ENCODE data around the gene ADCY7.

- TF ChIP-seq POLR2AphosphoS5 (IDR thresholded peaks at IDR 0.05; ENCODE audit: low read depth, low read length) (no peak), POLR2A (IDR thresholded peaks at IDR 0.05; ENCODE audit: low read depth, low read length) (no peak), TAF1 (IDR thresholded peaks at IDR 0.05; ENCODE audit: low read depth, low read length) (no peak), POU2F2 (IDR thresholded peaks at IDR 0.05; ENCODE audit: low read depth, low read length) (no peak), PAX5 (IDR thresholded peaks at IDR 0.05; ENCODE audit: insufficient read depth, low read length, severe bottlenecking) (no peak)
Observed at GRCh38 chr16:50261707-50262235, 4.6 kb upstream of the ADCY7 start.

Measured in GM12891 (cell line).